GM19328 (cell line): ENCODE results near the gene SH3GL1.

Source experiments
- ATAC-seq: cut with Tn5 transposase; IDR thresholded peaks from one replicate; pipeline ENCODE4 v1.9.1; 2021; ENCODE audit warnings: mild to moderate bottlenecking, moderate library complexity; ENCODE audit not compliant: unreplicated experiment

Gene SH3GL1

GRCh38 chr19:4431808-4432674 is 31.7 kb upstream of the SH3GL1 start:
- ATAC-seq: no peak

- no peak for ATAC-seq
Measured at GRCh38 chr19:4431296-4431695, 30.9 kb upstream of the SH3GL1 start.

GRCh38 chr19:4430760-4431159 is 30.4 kb upstream of the SH3GL1 start:
- ATAC-seq: no peak

GRCh38 chr19:4429771-4430171 is 29.4 kb upstream of the SH3GL1 start:
- no peak for ATAC-seq

GRCh38 chr19:4429256-4429655 is 28.9 kb upstream of the SH3GL1 start:
- ATAC-seq: no peak

GRCh38 chr19:4428326-4428975 is 28.1 kb upstream of the SH3GL1 start:
- ATAC-seq: no peak

GRCh38 chr19:4425537-4425936 is 25.2 kb upstream of the SH3GL1 start:
- ATAC-seq: no peak

- no peak for ATAC-seq
Measured at GRCh38 chr19:4423416-4424126, 23.2 kb upstream of the SH3GL1 start.

- no peak for ATAC-seq
Measured at GRCh38 chr19:4416268-4416667, 15.9 kb upstream of the SH3GL1 start.

GRCh38 chr19:4415352-4415751 is 15.0 kb upstream of the SH3GL1 start:
- ATAC-seq: no peak

- no peak for ATAC-seq
Measured at GRCh38 chr19:4414800-4415321, 14.5 kb upstream of the SH3GL1 start.

GRCh38 chr19:4414144-4414799 is 13.9 kb upstream of the SH3GL1 start:
- ATAC-seq: no peak

- no peak for ATAC-seq
Measured at GRCh38 chr19:4413588-4413987, 13.2 kb upstream of the SH3GL1 start.

GRCh38 chr19:4409123-4409933 is 9.0 kb upstream of the SH3GL1 start:
- no peak for ATAC-seq

- no peak for ATAC-seq
Measured at GRCh38 chr19:4406626-4407025, 6.3 kb upstream of the SH3GL1 start.

- ATAC-seq: no peak
Measured at GRCh38 chr19:4405977-4406376, 5.6 kb upstream of the SH3GL1 start.

GRCh38 chr19:4403005-4403761 is 2.8 kb upstream of the SH3GL1 start:
- ATAC-seq: no peak

- ATAC-seq: peak; percentile 71
Measured at GRCh38 chr19:4402171-4403004, 2.0 kb upstream of the SH3GL1 start, which contains the start of gene CHAF1A. Gene CHAF1A, plus strand, starts transcription at chr19:4402640. Its CDS starts 123 bp downstream, at chr19:4402763.
